ENCODE data around the gene BMPR1B.

- TF ChIP-seq CTCF (IDR thresholded peaks at IDR 0.05 in 8 of 11, conservative IDR thresholded peaks at IDR 0.05 in 3 of 11) (no peak), POLR2A (IDR thresholded peaks at IDR 0.05) (no peak)
Measured at GRCh38 chr4:95122001-95122400, 364.2 kb downstream of the BMPR1B start.
